GM18867 (cell line): ENCODE data around the gene USH2A.
"Not testable (repeated sequence)": the region's sequence is repeated elsewhere in the genome, so short reads cannot be mapped to it uniquely, and the experiment has no call there.

Source experiments
- ATAC-seq: cut with Tn5 transposase; IDR thresholded peaks from one replicate; pipeline ENCODE4 v1.9.1; 2021; ENCODE audit warnings: mild to moderate bottlenecking, moderate library complexity; ENCODE audit not compliant: unreplicated experiment

Gene USH2A

DNA sequence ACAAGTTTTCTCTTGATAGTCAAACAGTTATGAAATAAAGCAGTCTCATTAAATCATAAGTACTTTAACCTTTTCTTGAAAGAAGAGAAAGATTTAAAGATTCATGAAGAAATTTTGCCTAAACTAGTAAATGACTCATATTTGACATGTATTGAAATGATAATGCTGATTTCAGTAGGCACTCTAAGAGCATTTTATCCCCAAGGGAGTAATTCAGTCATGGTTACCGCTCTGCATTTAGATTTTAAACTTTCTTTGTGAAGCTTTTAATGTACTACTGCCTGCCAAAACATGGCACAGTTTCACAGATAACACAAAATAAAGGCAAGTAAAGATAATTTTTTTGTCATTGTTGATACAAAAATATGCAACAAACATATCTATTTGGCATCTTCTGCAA is 6.8 kb downstream of the USH2A start:
- ATAC-seq = no peak

DNA sequence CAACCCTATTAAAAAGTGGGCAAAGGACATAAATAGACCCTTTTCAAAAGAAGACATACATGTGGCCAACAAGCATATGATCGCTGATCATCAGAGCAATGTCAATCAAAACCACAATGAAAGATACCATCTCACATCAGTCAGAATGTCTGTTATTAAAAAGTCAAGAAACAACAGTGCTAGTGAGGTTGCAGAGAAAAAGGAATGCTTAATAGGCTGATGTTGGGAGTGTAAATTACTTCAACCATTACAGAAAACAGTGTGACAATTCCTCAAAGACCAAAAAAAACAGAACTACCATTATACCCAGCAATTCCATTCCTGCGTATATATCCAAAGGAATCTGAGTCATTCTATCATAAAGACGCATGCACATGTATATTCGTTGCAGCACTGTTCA is 13.2 kb downstream of the USH2A start:
- no peak for ATAC-seq

DNA sequence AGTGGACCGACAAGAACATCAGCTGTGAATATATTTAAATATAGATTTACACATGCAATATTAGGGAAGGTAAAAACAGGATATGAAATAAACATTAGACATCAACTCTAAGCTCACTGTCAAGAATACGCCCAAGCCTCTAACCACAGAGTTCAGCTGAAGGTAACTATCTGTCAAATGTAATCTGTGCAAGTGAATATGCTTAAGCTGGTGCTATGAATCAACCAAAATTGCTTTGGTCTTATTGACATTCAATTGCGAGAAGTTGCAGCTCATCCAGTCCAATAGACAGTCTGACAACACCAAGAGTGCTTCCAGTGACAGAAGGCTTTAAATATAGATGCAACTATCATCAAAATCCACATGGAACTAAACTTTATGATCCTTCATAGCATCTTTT is 32.3 kb downstream of the USH2A start:
- no peak for ATAC-seq

DNA sequence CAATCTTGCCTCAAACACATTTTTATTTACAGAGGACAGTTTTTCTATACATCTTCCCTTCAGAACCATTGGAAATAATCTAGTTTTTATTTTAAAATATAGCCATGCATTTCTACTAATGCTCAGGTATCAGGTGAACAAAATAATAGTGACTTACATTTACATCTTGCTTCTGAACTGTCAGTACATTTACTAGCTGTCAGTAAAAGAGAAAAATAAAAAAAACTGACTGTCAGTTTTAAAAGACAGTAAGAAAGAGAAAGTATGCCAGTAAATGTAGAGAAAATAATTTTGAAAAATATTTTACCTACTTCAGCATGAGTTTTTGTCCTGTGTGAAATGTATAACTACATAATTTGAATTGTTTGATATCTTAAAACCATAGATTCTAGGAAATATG is 33.5 kb downstream of the USH2A start:
- no peak for ATAC-seq

DNA sequence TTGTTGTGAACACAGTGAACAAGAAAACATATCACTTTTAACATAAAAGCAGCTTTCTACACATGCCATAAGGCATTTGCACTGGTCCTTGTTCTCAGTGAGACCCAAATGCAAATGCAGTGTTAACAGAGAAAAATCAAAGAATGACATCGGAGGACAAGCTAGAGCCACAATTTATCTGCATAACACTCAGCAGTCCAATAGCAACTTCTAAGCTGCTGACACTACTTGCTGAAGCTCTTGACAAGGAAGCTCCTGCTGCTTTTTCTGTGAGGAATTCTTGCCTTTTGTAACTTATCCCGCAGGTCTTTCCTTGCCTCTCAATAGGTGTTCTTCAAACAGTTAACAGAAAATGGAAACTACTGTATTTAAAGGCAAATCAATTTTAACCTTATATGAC is 34.7 kb downstream of the USH2A start:
- ATAC-seq = no peak

DNA sequence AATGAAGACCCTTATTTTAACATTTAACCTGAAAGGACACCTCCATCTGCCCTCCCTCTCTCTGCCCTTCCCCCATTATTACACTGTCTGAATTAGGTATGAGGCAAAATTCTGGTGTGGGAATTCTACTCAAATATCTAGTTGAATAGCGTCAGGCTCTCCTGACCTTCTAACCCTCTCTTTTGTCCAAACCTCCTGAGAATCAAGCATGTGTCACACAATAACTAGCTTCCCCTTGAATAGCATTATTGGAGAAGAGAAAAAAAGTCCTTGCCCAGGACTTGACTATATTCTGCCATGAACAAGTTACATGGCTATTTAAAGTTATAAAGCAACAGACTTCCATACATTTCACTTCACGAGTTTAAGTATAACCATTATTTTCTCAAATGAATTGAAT is 35.5 kb downstream of the USH2A start:
- no peak for ATAC-seq

DNA sequence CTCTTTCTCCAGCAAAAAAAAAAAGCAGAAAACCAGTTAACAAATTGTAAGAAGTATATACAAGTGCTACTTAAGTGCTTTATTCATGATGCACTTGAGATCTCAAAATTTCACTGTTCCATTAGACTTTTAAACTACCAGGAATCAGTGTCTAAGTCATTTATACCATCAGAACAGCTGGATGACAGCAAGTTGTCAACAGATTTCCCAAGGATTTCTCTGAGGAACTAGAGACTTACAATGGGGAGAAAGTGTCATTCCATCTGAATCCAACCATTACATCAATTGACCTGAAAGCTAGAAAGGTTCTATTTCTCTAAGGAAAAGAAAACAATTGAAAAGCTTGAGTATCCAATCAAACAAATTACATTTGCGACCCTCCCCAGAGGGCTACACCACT is 43.8 kb downstream of the USH2A start:
- no peak for ATAC-seq

DNA sequence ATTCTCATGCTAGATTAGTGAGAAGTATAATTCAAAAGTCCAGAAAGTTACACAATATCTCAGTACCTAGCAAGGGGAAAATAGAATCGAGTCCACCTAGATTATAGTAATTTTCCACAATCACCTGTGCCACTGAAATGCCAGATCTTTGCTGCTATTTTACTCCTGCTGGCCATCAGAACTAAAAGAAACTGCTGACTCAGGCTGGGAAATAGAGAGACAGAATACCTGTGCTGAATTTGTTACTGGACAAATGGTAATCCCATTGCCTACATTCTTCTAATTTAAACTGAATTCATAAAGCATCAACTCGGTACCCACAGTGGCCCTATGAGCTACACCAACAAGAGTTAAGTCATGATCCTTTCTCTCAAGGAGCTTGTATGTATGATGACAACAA is 55.0 kb downstream of the USH2A start:
- ATAC-seq = no peak

DNA sequence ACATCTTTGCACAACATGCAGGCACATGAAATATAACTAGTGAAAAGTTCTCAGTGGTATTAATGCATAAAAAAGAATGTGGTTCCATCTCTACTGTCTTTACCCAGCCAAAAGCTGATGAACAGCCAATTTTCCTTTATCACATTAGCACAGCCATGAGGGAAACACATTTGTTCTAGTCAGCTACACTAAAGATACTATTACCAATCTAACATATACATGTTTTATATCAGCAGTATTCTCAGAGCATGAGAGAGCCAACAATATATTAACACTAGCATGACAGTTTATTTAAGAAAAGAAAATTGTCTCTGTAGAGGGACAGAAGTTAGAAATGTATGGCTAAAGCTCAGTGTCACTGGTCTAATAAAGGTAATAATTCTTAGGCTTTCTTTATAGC is 56.3 kb downstream of the USH2A start:
- ATAC-seq = no peak

DNA sequence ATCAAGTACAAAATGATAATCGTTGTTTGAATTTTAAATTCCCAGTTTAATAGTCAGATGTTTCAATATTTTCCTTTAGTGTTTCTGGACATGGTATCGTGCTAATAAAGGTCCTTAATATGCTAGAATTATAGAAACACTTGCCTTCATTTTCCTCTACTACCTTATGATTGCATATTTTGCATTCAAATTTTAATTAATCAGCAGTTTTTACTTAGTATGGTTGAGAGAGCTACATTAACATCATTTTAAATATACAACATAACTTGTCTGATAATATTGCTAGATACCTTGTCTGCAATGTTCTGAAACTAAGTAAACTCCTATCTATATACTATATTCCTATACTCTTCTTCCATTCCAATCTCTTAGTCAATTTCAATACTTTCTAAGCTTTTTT is 66.3 kb downstream of the USH2A start:
- no peak for ATAC-seq

DNA sequence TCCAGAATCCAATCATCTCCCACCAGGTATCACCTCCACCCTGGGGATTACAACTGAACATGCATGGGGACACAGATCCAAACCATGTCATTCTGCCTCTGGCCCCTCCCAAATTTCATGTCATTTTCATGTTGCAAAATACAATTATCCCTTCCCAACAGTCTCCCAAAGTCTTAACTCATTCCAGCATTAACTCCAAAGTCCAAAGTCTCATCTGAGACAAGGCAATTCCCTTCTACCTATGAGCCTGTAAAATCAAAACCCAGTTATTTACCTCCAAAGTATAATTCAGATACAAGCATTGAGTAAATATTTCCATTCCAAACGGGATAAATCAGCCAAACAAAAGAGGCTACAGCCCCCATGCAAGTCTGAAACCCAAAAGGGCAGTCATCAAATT is 73.1 kb downstream of the USH2A start:
- ATAC-seq = no peak

DNA sequence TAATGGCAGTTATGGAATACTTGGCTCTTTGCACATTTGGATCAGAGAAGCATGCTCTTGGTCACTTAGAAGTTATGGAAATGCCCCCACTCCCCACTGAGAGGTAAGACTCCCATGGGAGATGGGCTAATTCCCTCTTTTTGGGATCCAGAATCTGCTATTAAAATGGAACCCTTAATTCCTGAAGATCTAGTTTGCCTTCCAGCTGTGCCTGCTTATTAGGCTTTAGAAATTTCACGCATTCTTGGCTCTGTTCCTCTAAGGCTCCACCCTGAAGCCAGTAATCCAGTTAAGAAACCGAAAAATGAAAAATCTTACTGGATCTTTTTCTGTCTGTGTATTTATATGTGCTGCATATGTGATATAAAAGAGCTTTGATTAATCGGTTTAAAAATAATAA is 76.7 kb downstream of the USH2A start:
- ATAC-seq = no peak

DNA sequence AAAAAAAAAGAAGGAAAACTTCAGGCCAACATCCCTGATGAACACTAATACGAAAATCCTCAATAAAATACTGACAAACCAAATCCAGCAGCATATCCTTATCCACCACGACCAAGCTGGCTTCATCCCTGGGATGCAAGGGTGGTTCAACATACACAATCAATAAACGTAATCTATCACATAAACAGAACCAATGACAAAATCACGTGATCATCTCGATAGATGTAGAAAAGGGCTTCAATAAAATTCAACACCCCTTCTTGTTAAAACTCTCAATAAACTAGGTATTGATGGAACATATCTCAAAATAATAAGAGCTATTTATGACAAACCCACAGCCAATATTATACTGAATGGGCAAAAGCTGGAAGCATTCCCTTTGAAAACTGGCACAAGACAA is 82.7 kb downstream of the USH2A start:
- ATAC-seq = not testable (repeated sequence)

DNA sequence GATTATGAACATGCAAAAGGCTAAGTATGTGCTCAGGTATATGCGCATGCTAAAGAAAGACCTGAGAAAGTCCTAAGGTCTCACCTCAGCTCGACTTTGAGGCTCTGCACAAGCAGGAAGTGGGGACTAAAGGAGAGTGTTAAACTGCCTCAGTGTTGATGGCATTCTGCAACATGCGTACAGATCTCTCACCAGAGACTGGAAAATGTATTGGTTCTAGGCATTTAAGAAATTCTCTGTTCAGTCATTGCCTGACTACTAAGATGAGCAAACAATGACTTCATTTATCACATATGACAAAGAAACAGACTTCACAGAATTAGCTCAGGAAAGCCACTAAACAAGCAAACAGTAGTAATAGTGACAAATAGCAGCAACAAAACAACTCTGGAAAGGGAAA is 90.8 kb downstream of the USH2A start:
- ATAC-seq = no peak

DNA sequence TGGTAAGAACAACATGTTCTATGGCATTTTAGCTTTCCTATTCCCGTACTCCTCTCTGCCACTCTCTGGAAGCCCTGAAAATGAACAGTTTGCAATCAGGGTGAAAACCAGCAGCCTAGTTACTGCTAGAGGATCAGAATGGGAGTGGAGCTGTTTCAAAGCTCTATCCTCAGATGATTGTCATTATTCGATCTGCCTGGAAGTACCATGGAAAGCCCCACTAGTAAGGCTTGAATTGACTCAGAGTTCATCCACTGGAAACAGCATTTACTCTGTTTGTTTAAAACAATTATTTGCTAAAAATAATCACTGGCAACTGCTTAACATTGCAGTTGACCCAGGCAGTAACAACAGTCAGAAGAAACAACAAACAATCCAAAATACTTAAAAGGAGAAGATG is 91.2 kb downstream of the USH2A start:
- ATAC-seq = no peak

DNA sequence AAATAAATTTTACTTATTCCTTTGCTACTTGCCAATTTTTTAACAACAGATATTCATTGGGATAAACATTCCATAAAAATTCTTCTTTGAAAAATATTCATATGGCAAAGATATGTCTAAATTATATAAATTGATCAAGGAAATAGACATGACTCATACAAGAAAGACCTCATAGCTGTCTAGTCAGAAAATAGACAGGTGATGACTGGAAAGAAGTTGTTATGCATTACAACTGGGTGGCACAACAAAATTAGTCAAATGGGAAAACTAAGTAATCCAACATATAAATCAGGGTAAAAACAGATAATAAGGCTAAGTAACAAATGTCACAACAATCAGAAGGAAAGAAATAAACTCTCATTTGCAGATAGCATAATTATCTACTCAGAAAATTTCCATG is 92.0 kb downstream of the USH2A start:
- no peak for ATAC-seq

DNA sequence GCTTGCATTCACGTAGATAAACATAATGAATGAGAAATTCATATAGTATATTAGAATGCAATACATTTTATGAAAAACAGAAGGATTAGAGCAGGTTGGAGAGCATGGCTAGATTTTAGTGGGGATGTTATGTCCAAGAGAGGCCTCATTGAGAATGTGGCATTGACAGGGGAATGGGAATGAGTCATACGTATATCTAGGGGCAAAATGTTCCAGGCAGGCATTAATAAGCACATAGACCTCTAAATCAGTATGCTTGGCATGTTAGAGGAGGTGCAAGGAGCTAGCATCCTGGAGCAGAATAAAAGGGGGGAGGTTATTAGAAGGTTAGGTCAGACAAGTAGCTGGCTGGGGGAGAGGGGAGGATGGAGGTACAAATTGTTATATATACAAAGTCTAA is 93.0 kb downstream of the USH2A start:
- no peak for ATAC-seq

DNA sequence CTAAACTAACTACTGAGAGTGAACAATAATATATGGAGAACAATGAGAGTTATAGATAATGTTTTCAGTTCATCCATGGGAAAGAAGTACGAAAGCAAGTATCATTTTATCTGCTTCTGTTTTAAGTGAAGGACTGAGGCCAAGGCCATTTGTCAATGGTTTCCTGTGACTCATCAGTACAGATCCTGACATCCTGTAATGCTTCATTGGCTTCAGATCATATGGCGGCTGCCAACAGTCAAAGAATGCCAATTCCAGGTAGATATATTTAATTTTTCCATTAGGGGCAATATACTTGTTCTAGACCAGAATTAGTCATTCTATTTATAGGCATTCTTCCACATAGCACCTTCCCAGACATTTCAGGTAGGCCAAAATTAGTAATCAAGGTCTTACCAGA is 97.3 kb downstream of the USH2A start:
- no peak for ATAC-seq

DNA sequence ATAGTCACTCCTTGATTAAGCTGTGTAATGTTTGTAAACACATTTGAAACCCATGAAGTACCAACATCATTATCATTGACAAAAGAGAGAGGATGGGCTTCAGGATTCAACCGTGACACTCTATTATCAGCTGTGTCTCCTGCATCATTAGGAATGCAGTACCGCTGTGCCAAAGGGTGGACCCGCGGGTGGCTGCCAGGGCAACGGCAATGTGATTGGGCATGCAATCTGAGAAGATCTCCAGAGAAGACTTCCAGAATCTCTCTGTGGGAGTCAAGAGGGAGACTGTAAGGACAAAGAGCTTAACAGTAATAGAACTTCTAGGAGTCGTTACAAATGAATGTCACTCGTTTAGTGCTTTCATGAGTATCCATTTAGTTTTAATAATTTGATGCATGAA is 97.9 kb downstream of the USH2A start:
- no peak for ATAC-seq

DNA sequence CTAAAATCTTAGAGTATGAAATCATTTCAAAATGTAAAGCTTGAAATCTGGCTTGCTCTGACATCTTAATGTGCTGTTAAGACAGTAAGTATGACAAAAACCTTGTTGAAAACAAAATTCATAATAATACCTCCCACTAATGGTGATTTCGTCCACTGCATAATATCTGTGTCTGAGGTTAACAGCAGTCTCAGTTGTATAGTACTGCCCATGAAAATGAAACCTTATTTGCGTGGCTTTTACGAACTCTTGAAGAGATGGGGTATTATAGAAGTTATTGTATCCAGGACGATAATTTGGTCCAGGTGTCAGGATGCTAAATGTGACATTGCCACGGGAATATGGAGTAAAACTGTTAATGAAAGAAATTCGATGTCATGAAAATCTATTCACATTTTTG is 99.9 kb downstream of the USH2A start:
- ATAC-seq = no peak

DNA sequence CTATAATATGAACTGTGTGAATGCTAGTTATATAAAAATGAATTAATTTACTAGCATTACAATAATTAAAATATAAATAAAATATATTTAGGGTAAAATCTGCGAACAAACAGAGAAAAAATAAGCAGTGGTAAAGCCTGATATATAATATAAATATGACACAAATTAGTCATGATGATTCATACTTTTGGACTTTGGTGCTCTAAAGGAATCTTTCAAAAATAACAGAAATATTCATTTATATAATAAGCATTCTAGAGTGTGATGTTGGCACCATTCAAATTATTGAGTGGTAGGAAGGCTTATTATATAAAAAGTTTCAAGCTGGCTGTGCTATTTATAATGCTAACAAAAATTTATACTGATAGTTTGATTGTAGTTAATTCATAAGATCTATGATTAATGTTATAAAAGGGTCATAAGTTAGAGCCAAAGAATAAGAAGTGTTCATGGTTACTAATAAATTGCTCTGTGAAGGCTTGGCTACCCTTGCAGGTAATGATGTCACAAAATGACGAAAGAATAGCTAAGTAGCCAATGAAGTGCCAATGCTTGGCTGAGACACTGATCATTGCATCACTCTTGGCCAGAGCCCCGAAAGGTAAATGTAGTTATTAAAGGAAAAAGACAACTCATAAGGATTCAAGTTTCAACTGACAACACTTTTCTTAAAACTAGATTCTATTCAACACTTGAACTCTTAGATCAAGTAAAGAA is 108.7 kb downstream of the USH2A start:
- ATAC-seq = no peak

DNA sequence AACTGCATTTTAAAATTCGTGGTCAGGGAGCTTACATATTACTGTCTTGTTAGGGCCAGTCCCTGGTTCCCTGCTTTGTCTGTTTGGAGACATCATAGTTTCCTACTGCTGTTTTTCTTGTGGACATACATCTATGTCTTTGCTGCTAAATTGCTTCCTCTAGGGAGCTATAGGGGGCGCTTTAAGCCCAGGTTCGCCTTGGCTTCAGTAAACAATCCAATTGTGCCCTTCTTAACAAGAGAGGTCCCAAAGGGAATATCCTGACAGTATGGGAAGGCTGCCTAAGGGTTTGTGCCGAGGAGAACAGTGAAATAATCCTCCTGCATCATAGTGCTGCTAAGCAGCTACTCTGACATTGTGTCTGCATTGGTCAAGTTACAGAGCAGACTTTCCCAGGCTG is 112.5 kb downstream of the USH2A start:
- ATAC-seq = no peak

DNA sequence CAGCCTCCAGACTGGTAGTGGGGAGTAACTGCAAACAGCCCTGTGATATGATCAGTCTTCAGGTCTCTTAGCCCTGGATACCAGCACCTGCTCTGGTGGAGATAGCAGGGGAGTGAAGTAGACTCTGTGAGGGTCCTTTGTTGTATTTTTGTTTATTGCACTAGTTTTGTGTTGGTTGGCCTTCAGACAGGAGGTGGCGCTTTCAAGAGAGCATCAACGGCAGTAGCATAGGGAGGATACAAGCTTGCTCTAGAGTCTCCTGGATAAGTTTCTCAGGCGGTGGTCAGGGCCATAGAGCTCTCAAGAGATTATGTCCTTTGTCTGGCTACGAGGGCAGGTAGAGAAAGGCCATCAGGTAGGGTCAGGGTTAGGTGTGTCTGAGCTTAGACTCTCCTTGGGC is 116.4 kb downstream of the USH2A start:
- no peak for ATAC-seq

DNA sequence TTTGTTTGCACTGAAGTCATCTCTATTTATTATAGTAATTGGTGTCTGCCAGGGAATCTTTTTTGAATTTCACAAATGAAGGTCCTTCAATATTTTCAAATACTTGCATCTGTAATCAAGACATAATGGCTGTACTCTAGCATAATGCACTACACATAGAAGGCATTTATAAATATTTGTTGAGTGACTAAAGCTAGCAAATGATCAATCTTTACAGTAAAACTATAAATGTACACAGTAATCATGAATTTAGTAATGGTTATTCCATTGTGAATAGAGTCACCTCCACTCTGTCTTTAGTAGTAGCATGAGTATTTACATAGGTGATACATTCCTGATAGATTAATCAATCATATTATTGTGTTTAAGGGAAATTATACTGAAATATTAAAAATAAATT is 119.6 kb downstream of the USH2A start:
- no peak for ATAC-seq
